Breast epithelium (tissue), 3 donors: ENCODE results near the gene CDCP2.

Source experiments
- CTCF ChIP-seq, 3 donors: fragments of 450-650 bp; IDR thresholded peaks; one replicate each; pipeline ENCODE4 v1.5.1; 2016 to 2017; ENCODE audit warnings: antibody characterized with exemption in 3 of 3, mild to moderate bottlenecking in 3 of 3, moderate library complexity in 3 of 3
- POLR2A ChIP-seq: fragments of 450-650 bp; IDR thresholded peaks from one replicate; pipeline ENCODE4 v1.6.1; 2016; ENCODE audit warnings: antibody characterized with exemption, mild to moderate bottlenecking, moderate library complexity
- POLR2AphosphoS5 ChIP-seq, 3 donors: sonication (generic); formaldehyde crosslinking; IDR thresholded peaks; one replicate each; pipeline ENCODE4 v1.6.1; 2017; ENCODE audit warnings: antibody characterized with exemption in 3 of 3

GRCh38 chr1:54136269-54136896 is 16.4 kb downstream of the CDCP2 start:
- TF ChIP-seq CTCF (IDR thresholded peaks at IDR 0.05) (no peak), POLR2AphosphoS5 (IDR thresholded peaks at IDR 0.05) (no peak), POLR2A (no peak)
